CD4-positive, CD25-positive, alpha-beta regulatory T cell (primary cell): Measurements from ENCODE around the gene GPR137. TPM values are rescaled to one million over a fixed set of nuclear protein-coding genes. Genes with fewer than 3 reads are reported as not detected.

Source experiments
- ATAC-seq, 2 donors: fragments of 150-1000 bp; cut with Tn5 transposase; one replicate each; pipeline ENCODE4 v1.10.0; 2021; ENCODE audit warnings: low read depth in 2 of 2, moderate number of reproducible peaks in 2 of 2, moderate library complexity in 1 of 2
- DNase-seq, 3 donors: peaks; one replicate each; pipeline versions ENCODE4 v3.0.0 to v3.0.0-alpha.2; 2012 to 2022; ENCODE audit warnings: mixed read lengths in 1 of 3
- H3K27ac ChIP-seq: one replicate; pipeline ENCODE4 v1.7.0; 2013; ENCODE audit warnings: mild to moderate bottlenecking, low read length; ENCODE audit not compliant: insufficient read depth, poor library complexity, severe bottlenecking
- H3K27me3 ChIP-seq: one replicate; pipeline ENCODE4 v1.7.0; 2013; ENCODE audit warnings: low read length; ENCODE audit not compliant: control insufficient read depth, insufficient read depth
- H3K36me3 ChIP-seq: one replicate; pipeline ENCODE4 v1.7.0; 2013; ENCODE audit warnings: mild to moderate bottlenecking, low read length, moderate library complexity; ENCODE audit not compliant: control insufficient read depth, insufficient read depth
- H3K4me1 ChIP-seq: 2 replicates; pipeline ENCODE4 v1.7.0; 2013; ENCODE audit warnings: mild to moderate bottlenecking, low read length; ENCODE audit not compliant: insufficient read depth, control insufficient read depth, poor library complexity, severe bottlenecking
- H3K4me3 ChIP-seq: one replicate; pipeline ENCODE4 v1.7.0; 2013; ENCODE audit warnings: low read depth, mild to moderate bottlenecking, low read length, moderate library complexity
- H3K9me3 ChIP-seq, 2 experiments: 1 replicate in 1 of 2; 2 replicates in 1 of 2; pipeline ENCODE4 v1.7.0; 2013; ENCODE audit warnings: low read length in 2 of 2, mild to moderate bottlenecking in 1 of 2, moderate library complexity in 1 of 2; ENCODE audit not compliant: control insufficient read depth in 2 of 2
- H3K27ac Mint-ChIP-seq, 3 donors: one replicate each; pipeline ENCODE4 v1.8.0; 2020 to 2022; ENCODE audit warnings: mild to moderate bottlenecking in 3 of 3, mixed read lengths in 3 of 3, moderate library complexity in 2 of 3
- H3K27me3 Mint-ChIP-seq: one replicate; pipeline ENCODE4 v1.8.0; 2022; ENCODE audit warnings: mild to moderate bottlenecking, mixed read lengths
- H3K36me3 Mint-ChIP-seq: one replicate; pipeline ENCODE4 v1.8.0; 2020; ENCODE audit warnings: mixed read lengths
- H3K4me1 Mint-ChIP-seq, 4 donors: one replicate each; pipeline ENCODE4 v1.8.0; 2020 to 2022; ENCODE audit warnings: mixed read lengths in 4 of 4, mild to moderate bottlenecking in 1 of 4
- H3K4me3 Mint-ChIP-seq, 4 donors: one replicate each; pipeline ENCODE4 v1.8.0; 2020 to 2022; ENCODE audit warnings: mild to moderate bottlenecking in 4 of 4, mixed read lengths in 4 of 4, moderate library complexity in 3 of 4
- H3K9me3 Mint-ChIP-seq, 7 donors: one replicate each; pipeline ENCODE4 v1.8.0; 2020 to 2022; ENCODE audit warnings: mixed read lengths in 7 of 7, mild to moderate bottlenecking in 3 of 7, moderate library complexity in 2 of 7
- polyA plus RNA-seq, 4 donors: library from polyadenylated mRNA; unstranded; fragments of 300-500 nt; fragmentation: Illumina TruSeq; gene quantifications; one replicate each; pipeline ENCODE4 v1.2.3, GENCODE V29; 2021
- total RNA-seq: library from RNA; stranded (reverse); gene quantifications from one replicate; pipeline ENCODE4 v1.2.3, GENCODE V29; 2022

The GPR137 gene
- total and polyA plus RNA-seq, 5 donors from 2014 or later: 4.1 to 26.0 (median 6.5) TPM

- Histone ChIP-seq H3K27me3 (no peaks in the 10 kb centered on the region), H3K36me3 (no peaks in the 10 kb centered on the region), H3K9me3 (no peaks in the 10 kb centered on the region), H3K27ac (no peak within 1 kb of the TSS), H3K4me3 (no peak within 1 kb of the TSS), H3K4me1 (peaks cover 36% of the 10 kb centered on the region)
- peak; percentile 62 to 69 for ATAC-seq
- peaks cover 0 to 29% (median 11%) of the 10 kb centered on the region in 4 donors for H3K4me1 Mint-ChIP-seq
- DNase-seq: peak; percentile 40 to 59 (median 49)
- H3K9me3 Mint-ChIP-seq: peaks cover 0 to 2% (median 0%) of the 10 kb centered on the region in 7 donors
- H3K36me3 Mint-ChIP-seq: no peaks in the 10 kb centered on the region
- peak within 1 kb of the TSS in 2 of 3 donors; percentile 36 to 38 for H3K27ac Mint-ChIP-seq
- no peaks in the 10 kb centered on the region for H3K27me3 Mint-ChIP-seq
- peak within 1 kb of the TSS; percentile 86 to 94 (median 90) for H3K4me3 Mint-ChIP-seq
These were observed 34.5 kb upstream of the GPR137 start, which contains the start of gene PLCB3 for GRCh38 chr11:64251016-64251752. PLCB3 (plus strand) TSS chr11:64251530; CDS start chr11:64251650, 120 bp downstream.

DNA sequence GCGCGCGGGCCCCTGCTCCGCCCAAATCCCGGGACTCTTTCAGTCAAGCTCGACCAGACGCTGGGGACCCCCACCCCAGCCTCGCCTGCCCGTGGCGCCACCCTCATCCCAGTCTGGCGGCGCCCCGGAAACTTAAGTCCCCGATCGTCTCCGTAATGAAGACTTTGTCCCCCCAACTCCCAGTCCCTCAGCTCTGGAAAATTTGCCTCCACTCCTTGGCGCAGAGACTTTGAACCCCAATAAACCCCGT is 34.0 kb upstream of the GPR137 start:
- no peaks in the 10 kb centered on the region for H3K36me3 ChIP-seq
- H3K27ac ChIP-seq: no peak overlapping the region
- Mint-ChIP-seq H3K27me3 (no peaks in the 10 kb centered on the region), H3K9me3 (peaks cover 0 to 2% (median 0%) of the 10 kb centered on the region in 7 donors), H3K27ac (no peak overlapping the region), H3K4me1 (peaks cover 0 to 29% (median 11%) of the 10 kb centered on the region in 4 donors), H3K36me3 (no peaks in the 10 kb centered on the region), H3K4me3 (peak overlapping the region; percentile 77 to 92 (median 87))
- H3K27me3 ChIP-seq: no peaks in the 10 kb centered on the region
- H3K9me3 ChIP-seq: no peaks in the 10 kb centered on the region
- H3K4me1 ChIP-seq: peaks cover 36% of the 10 kb centered on the region
- no peak for ATAC-seq
- DNase-seq: peak in 1 of 3 donors; percentile 24
- H3K4me3 ChIP-seq: no peak overlapping the region

DNA sequence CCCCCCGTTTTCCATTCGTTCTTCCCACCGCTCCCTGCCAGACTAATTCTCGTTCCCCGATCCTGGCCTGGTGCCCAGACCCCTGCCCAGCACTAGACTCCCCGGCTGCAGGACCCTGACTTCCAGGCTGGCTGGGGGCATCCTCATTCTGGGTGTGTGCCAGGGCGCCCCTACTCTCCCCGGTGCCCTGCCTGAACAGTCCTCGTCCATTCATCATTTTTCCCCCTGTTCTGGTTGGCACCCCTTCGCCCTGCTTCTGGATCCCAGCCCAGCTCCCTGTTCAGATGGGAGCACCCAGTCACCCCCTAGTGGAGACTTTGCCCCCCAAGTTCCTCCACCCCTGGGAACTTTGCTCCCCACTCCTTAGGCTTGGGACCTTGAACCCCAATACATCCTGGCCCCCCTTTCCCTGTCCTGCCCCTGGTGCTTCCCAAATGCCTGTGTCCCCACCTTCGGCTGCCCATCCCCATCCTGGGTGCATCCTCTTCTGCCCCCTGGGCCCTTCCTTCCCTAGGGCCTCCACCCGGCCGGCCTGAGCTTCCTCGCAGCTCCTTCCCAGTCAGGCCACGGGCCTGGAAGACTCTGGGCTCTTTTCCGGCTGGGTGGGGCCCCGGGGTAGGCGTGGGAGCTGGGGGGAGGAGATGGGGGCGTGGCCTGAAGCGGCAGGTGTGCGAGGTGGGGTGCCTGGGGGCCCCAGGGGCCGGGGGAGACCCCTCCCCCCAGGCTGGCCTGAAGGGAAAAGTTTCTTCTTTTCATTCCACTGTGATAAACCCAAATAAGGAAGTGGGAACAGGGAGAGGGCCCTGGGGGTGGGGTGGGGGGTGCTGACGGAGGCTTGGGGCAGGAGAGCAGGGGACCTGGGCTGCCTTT is 33.4 kb upstream of the GPR137 start:
- Histone ChIP-seq H3K27ac (no peak overlapping the region), H3K4me1 (peaks cover 31% of the 10 kb centered on the region), H3K27me3 (no peaks in the 10 kb centered on the region), H3K4me3 (no peak overlapping the region), H3K36me3 (no peaks in the 10 kb centered on the region), H3K9me3 (no peaks in the 10 kb centered on the region)
- H3K27ac Mint-ChIP-seq: peak overlapping the region in 1 of 3 donors; percentile 36
- H3K4me1 Mint-ChIP-seq: peaks cover 0 to 29% (median 11%) of the 10 kb centered on the region in 4 donors
- peaks cover 0 to 2% (median 0%) of the 10 kb centered on the region in 7 donors for H3K9me3 Mint-ChIP-seq
- DNase-seq (no peak), ATAC-seq (no peak)
- no peaks in the 10 kb centered on the region for H3K27me3 Mint-ChIP-seq
- no peaks in the 10 kb centered on the region for H3K36me3 Mint-ChIP-seq
- peak overlapping the region; percentile 77 to 92 (median 87) for H3K4me3 Mint-ChIP-seq

DNA sequence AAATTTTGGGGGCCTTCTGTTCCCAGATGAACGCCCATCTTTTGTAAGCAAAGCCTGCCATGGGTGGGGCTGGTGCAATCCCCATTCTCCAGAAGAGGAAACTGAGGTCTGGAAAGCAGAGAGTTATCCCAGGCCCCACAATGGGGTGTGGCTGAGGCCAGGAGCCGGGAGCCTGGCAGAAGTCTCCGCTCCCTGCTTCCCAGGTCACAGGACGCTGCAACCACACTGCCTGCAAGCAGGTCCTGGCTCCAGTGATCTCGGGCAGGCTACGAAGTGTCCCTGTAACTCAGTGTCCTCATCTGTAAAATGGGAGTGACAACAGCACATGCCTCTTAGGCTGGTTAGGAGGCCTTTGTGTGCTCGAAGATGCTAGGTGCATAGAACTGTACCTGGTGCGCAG is 32.6 kb upstream of the GPR137 start:
- Mint-ChIP-seq H3K27me3 (no peaks in the 10 kb centered on the region), H3K27ac (peak overlapping the region in 1 of 3 donors; percentile 3), H3K4me1 (peaks cover 0 to 27% (median 8%) of the 10 kb centered on the region in 4 donors), H3K36me3 (no peaks in the 10 kb centered on the region), H3K4me3 (peak overlapping the region in 3 of 4 donors; percentile 54 to 68 (median 65)), H3K9me3 (peaks cover 0 to under 1% (median 0%) of the 10 kb centered on the region in 7 donors)
- no peak for ATAC-seq
- no peak for DNase-seq
- no peaks in the 10 kb centered on the region for H3K27me3 ChIP-seq
- H3K27ac ChIP-seq: no peak overlapping the region
- H3K36me3 ChIP-seq: no peaks in the 10 kb centered on the region
- no peaks in the 10 kb centered on the region for H3K9me3 ChIP-seq
- no peak overlapping the region for H3K4me3 ChIP-seq
- H3K4me1 ChIP-seq: peaks cover 24% of the 10 kb centered on the region

DNA sequence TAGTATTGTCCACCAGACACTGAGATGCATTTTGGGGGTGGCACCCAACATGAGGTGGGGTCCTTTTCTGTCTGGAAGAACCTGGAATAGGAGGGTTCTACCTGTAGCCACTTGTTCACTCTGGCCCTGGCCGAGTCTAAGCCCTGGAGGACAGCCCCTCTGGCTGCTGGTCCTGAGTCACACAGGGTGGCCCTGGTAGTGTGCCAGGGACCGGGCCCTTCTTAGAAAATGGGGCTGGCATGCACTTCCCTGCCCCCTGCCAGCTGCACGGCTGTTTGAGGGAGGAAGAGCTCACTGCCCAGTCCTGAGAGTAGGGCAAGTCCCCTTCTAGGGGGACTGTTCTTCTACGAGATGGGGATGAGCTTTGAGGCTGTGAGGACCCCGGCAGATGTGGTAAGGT is 32.2 kb upstream of the GPR137 start:
- H3K36me3 Mint-ChIP-seq: no peaks in the 10 kb centered on the region
- H3K9me3 ChIP-seq: no peaks in the 10 kb centered on the region
- H3K4me3 Mint-ChIP-seq: peak overlapping the region in 3 of 4 donors; percentile 54 to 68 (median 65)
- no peaks in the 10 kb centered on the region for H3K27me3 Mint-ChIP-seq
- ATAC-seq (no peak), DNase-seq (no peak)
- H3K4me1 ChIP-seq: peaks cover 24% of the 10 kb centered on the region
- H3K27me3 ChIP-seq: no peaks in the 10 kb centered on the region
- H3K4me1 Mint-ChIP-seq: peaks cover 0 to 27% (median 6%) of the 10 kb centered on the region in 4 donors
- peaks cover 2% of the 10 kb centered on the region for H3K36me3 ChIP-seq
- no peak overlapping the region for H3K4me3 ChIP-seq
- H3K9me3 Mint-ChIP-seq: no peaks in the 10 kb centered on the region
- H3K27ac ChIP-seq: no peak overlapping the region
- H3K27ac Mint-ChIP-seq: peak overlapping the region in 1 of 3 donors; percentile 3

GRCh38 chr11:64254326-64254725 is 31.3 kb upstream of the GPR137 start:
- Mint-ChIP-seq H3K27me3 (no peaks in the 10 kb centered on the region), H3K9me3 (no peaks in the 10 kb centered on the region), H3K4me3 (peak overlapping the region in 2 of 4 donors; percentile 65 to 80), H3K27ac (peak overlapping the region in 1 of 3 donors; percentile 77), H3K36me3 (no peaks in the 10 kb centered on the region), H3K4me1 (peaks cover 0 to 29% (median 7%) of the 10 kb centered on the region in 4 donors)
- H3K27ac ChIP-seq: no peak overlapping the region
- ATAC-seq (no peak), DNase-seq (no peak)
- no peaks in the 10 kb centered on the region for H3K27me3 ChIP-seq
- H3K36me3 ChIP-seq: peaks cover 4% of the 10 kb centered on the region
- H3K4me1 ChIP-seq: peaks cover 27% of the 10 kb centered on the region
- no peak overlapping the region for H3K4me3 ChIP-seq
- H3K9me3 ChIP-seq: no peaks in the 10 kb centered on the region

DNA sequence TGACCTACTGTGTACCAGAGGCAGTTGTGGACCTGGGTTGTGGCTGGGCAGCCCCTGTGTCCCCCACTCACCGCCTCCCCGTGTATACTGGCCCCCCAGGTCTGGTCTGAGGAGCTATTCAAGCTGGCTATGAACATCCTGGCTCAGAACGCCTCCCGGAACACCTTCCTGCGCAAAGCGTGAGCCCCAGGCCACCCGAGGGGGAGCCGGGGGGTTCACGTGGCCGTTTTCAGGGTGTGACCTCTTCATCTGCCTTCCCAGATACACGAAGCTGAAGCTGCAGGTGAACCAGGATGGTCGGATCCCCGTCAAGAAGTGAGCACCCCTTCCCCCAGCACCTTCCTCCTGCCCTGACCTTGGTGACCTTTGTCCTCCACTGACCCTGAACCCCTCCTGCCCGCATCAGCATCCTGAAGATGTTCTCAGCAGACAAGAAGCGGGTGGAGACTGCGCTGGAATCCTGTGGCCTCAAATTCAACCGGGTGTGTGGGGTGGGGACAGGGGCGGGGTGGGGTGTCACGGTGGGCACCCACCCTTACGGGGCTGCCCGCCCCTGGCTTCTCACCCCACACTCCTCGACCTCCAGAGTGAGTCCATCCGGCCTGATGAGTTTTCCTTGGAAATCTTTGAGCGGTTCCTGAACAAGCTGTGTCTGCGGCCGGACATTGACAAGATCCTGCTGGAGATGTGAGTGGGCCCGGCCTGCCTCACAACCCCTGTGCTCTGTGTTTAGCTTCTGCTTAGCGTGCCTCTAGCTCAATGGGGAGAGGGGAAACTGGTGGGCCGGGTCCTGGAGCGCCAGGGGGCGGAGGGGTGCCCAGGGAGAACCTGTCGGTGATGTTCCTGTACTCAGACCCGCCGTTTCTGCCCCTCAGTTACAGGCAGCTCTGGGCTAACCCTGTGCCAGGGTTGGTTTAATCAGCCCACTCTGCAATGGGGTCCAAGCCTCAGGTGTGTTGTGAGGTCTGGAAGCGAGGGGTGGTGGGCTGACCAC is 30.2 kb upstream of the GPR137 start:
- peaks cover 0 to 29% (median 11%) of the 10 kb centered on the region in 4 donors for H3K4me1 Mint-ChIP-seq
- no peak overlapping the region for H3K4me3 ChIP-seq
- H3K9me3 Mint-ChIP-seq: no peaks in the 10 kb centered on the region
- peaks cover 4% of the 10 kb centered on the region for H3K36me3 ChIP-seq
- no peak overlapping the region for H3K27ac Mint-ChIP-seq
- no peak overlapping the region for H3K4me3 Mint-ChIP-seq
- ATAC-seq (no peak), DNase-seq (no peak)
- H3K9me3 ChIP-seq: no peaks in the 10 kb centered on the region
- H3K36me3 Mint-ChIP-seq: no peaks in the 10 kb centered on the region
- no peaks in the 10 kb centered on the region for H3K27me3 ChIP-seq
- H3K27ac ChIP-seq: no peak overlapping the region
- H3K4me1 ChIP-seq: peaks cover 26% of the 10 kb centered on the region
- H3K27me3 Mint-ChIP-seq: no peaks in the 10 kb centered on the region
